ENCODE measurements around the gene ANO3.

GRCh38 chr11:26556582-26556981, 224.7 kb downstream of the ANO3 start:
- TF ChIP-seq CTCF (conservative IDR thresholded peaks at IDR 0.05; ENCODE audit: low read depth in 2 of 2) (no peak), ZNF114 (CRISPR knock-in tag; IDR thresholded peaks at IDR 0.05) (no peak), EZH2 (IDR thresholded peaks at IDR 0.05; ENCODE audit: low read depth, unreplicated experiment) (no peak), POLR2AphosphoS5 (IDR thresholded peaks at IDR 0.05; ENCODE audit: low read depth) (no peak), EZH2phosphoT487 (IDR thresholded peaks at IDR 0.05; ENCODE audit: unreplicated experiment) (no peak), NANOG (IDR thresholded peaks at IDR 0.05; ENCODE audit: borderline replicate concordance) (no peak), CREB1 (CRISPR knock-in tag; IDR thresholded peaks at IDR 0.05; ENCODE audit: low read depth) (no peak), ETS1 (IDR thresholded peaks at IDR 0.05) (no peak)

All from GM23338 (cell line).